ENCODE data around the gene SESTD1.

Gene SESTD1, protein sequence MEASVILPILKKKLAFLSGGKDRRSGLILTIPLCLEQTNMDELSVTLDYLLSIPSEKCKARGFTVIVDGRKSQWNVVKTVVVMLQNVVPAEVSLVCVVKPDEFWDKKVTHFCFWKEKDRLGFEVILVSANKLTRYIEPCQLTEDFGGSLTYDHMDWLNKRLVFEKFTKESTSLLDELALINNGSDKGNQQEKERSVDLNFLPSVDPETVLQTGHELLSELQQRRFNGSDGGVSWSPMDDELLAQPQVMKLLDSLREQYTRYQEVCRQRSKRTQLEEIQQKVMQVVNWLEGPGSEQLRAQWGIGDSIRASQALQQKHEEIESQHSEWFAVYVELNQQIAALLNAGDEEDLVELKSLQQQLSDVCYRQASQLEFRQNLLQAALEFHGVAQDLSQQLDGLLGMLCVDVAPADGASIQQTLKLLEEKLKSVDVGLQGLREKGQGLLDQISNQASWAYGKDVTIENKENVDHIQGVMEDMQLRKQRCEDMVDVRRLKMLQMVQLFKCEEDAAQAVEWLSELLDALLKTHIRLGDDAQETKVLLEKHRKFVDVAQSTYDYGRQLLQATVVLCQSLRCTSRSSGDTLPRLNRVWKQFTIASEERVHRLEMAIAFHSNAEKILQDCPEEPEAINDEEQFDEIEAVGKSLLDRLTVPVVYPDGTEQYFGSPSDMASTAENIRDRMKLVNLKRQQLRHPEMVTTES

DNA sequence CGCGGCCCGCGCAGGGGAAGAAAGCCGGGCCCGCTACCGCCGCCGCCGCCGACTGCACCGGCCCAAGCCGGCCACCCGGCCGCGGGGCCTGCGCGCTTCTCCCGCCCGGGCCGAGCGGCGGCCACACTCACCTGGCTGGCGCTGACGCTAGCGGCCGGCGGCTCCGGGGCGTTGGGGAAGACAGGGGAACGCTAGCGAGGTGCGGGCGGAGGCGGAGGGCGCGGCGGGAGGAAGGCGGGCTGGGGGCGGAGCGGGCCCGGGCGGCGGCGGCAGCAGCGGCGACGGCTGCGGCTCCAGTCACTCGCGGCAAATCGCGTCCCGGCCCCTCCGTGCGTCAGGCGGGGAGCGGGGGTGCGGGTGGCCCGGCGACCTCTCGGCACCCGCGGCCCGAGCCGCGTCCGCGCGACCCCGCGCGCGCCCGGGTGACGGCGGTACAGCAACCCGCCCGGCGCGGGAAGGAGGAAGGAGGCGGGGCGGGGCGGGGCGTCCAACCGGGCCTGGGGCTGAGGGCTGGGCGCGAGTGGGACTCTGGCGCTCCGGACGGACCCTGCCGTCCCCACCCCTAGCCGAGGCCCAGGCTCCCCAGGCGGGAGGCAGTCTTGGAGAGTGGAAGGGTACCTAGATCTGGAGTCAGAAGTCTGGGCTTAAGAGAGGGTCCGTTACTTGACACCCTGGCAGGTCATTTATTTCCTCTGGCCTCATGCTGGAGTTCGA, at the start of gene SESTD1:
Gene SESTD1 (minus strand): TSS at position 465 of the 714 bp plus-strand sequence. CDS start 72,991 bp downstream, outside the sequence.
- H3K4me1 ChIP-seq (ENCODE audit: insufficient read depth, low read length): peaks cover 15% of the 10 kb centered on the region
- no peaks in the 10 kb centered on the region for H3K9me3 ChIP-seq (ENCODE audit: control insufficient read depth, insufficient read depth, low read length)
- H3K9ac ChIP-seq (ENCODE audit: low read depth, low read length): peak within 1 kb of the TSS; percentile 94
- H3K36me3 ChIP-seq (ENCODE audit: insufficient read depth, low read length): no peaks in the 10 kb centered on the region

- Histone ChIP-seq H3K4me1 (ENCODE audit: insufficient read depth, low read length) (no peaks in the 10 kb centered on the region), H3K9me3 (ENCODE audit: control insufficient read depth, insufficient read depth, low read length) (no peaks in the 10 kb centered on the region; the same call in 1 of the 2 replicates), H3K9ac (ENCODE audit: low read depth, low read length) (no peak overlapping the region), H3K36me3 (ENCODE audit: insufficient read depth, low read length) (no peaks in the 10 kb centered on the region)
Measured at GRCh38 chr2:179313057-179313456, 48.4 kb upstream of the SESTD1 start.

DNA sequence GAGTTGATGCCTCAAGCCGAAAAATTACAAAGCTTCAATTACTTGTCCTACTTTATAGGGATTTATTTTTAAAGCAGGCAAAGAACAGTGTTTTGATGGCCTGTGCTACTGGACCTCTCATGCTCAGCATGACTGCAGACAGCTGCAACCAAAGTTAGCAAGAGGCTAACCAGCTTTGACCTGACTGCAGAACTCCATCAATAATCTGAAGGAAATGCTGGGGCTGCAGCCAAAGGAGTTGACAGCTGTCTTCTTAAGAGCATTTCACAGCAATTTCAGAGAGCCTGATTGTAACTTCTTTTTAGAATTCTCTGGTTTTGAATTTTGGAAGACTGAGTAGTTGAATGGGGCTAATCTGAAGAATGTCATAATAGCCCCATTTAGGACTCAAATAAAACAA, 46.5 kb upstream of the SESTD1 start:
- Histone ChIP-seq H3K36me3 (ENCODE audit: insufficient read depth, low read length) (no peaks in the 10 kb centered on the region), H3K4me1 (ENCODE audit: insufficient read depth, low read length) (no peaks in the 10 kb centered on the region), H3K9ac (ENCODE audit: low read depth, low read length) (no peak overlapping the region), H3K9me3 (ENCODE audit: control insufficient read depth, insufficient read depth, low read length) (no peaks in the 10 kb centered on the region)

GRCh38 chr2:179307616-179308371, 43.2 kb upstream of the SESTD1 start:
- Histone ChIP-seq H3K36me3 (ENCODE audit: insufficient read depth, low read length) (no peaks in the 10 kb centered on the region), H3K9me3 (ENCODE audit: control insufficient read depth, insufficient read depth, low read length) (no peaks in the 10 kb centered on the region), H3K4me1 (ENCODE audit: insufficient read depth, low read length) (no peaks in the 10 kb centered on the region), H3K9ac (ENCODE audit: low read depth, low read length) (no peak overlapping the region)

DNA sequence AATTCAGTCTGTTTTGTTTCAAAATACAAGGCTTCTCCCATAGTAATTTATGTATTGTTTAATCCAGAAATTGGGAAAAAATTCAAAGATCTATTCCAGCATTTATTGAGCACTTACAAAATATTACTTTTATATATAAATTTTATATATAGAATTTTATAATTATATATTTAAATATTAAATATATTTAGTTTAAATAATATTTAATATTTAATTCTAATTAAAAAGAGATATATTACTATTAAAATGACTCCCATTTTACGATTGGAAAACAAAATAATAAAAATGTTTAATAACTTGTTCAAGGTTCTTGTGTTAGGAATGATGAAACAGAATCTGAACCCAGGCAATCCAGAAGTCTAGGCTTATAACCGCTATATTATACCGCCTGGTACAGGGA, 40.5 kb upstream of the SESTD1 start:
- no peaks in the 10 kb centered on the region for H3K36me3 ChIP-seq (ENCODE audit: insufficient read depth, low read length)
- no peaks in the 10 kb centered on the region for H3K9me3 ChIP-seq (ENCODE audit: control insufficient read depth, insufficient read depth, low read length)
- no peak overlapping the region for H3K9ac ChIP-seq (ENCODE audit: low read depth, low read length)
- H3K4me1 ChIP-seq (ENCODE audit: insufficient read depth, low read length): no peaks in the 10 kb centered on the region

- H3K4me1 ChIP-seq (ENCODE audit: insufficient read depth, low read length): no peaks in the 10 kb centered on the region
- H3K9me3 ChIP-seq (ENCODE audit: control insufficient read depth, insufficient read depth, low read length): no peaks in the 10 kb centered on the region
- H3K9ac ChIP-seq (ENCODE audit: low read depth, low read length): no peak overlapping the region
- no peaks in the 10 kb centered on the region for H3K36me3 ChIP-seq (ENCODE audit: insufficient read depth, low read length)
Measured at GRCh38 chr2:179304424-179304823, 39.8 kb upstream of the SESTD1 start.

- H3K36me3 ChIP-seq (ENCODE audit: insufficient read depth, low read length): no peaks in the 10 kb centered on the region
- H3K4me1 ChIP-seq (ENCODE audit: insufficient read depth, low read length): no peaks in the 10 kb centered on the region
- H3K9ac ChIP-seq (ENCODE audit: low read depth, low read length): no peak overlapping the region
- no peaks in the 10 kb centered on the region for H3K9me3 ChIP-seq (ENCODE audit: control insufficient read depth, insufficient read depth, low read length)
Measured at GRCh38 chr2:179302764-179303571, 38.3 kb upstream of the SESTD1 start.

DNA sequence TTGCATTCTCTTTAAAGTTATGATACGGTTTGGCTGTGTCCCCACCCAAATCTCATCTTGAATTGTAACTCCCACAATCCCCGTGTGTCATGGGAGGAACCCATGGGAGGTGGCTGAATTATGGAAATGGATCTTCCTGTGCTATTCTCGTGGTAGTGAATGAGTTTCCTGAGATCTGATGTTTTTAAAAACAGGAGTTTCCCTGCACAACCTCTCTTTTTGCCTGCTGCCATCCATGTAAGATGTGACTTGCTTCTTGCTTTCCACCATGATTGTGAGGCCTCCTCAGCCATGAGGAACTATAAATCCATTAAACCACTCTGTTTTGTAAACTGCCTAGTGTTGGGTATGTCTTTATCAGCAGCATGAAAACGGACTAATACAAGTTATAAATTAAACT, 37.5 kb upstream of the SESTD1 start:
- Histone ChIP-seq H3K9me3 (ENCODE audit: control insufficient read depth, insufficient read depth, low read length) (no peaks in the 10 kb centered on the region), H3K36me3 (ENCODE audit: insufficient read depth, low read length) (no peaks in the 10 kb centered on the region), H3K4me1 (ENCODE audit: insufficient read depth, low read length) (no peaks in the 10 kb centered on the region), H3K9ac (ENCODE audit: low read depth, low read length) (no peak overlapping the region)

DNA sequence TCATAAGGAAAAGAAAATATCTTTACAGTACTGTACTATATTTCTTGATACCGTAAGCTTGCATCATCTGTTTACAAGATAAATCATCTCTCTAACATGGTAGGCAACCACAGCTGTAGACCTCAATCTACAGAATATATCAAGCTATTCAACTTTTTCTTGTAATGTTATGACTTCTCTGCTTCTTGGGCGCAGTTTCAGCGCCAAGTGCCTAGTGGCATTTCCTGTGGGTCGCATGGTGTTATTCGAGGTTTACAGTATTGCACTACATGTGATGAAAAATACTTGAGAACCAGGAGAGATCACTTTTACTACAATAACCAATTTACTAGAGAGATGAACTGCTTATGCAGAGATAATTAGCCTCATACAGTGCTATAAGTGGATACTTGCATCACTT, 34.0 kb upstream of the SESTD1 start:
- no peak overlapping the region for H3K9ac ChIP-seq (ENCODE audit: low read depth, low read length)
- H3K4me1 ChIP-seq (ENCODE audit: insufficient read depth, low read length): peaks cover 7% of the 10 kb centered on the region
- H3K36me3 ChIP-seq (ENCODE audit: insufficient read depth, low read length): no peaks in the 10 kb centered on the region
- no peaks in the 10 kb centered on the region for H3K9me3 ChIP-seq (ENCODE audit: control insufficient read depth, insufficient read depth, low read length)

GRCh38 chr2:179297927-179298326, 33.3 kb upstream of the SESTD1 start:
- no peak overlapping the region for H3K9ac ChIP-seq (ENCODE audit: low read depth, low read length)
- H3K9me3 ChIP-seq (ENCODE audit: control insufficient read depth, insufficient read depth, low read length): no peaks in the 10 kb centered on the region
- H3K36me3 ChIP-seq (ENCODE audit: insufficient read depth, low read length): no peaks in the 10 kb centered on the region
- H3K4me1 ChIP-seq (ENCODE audit: insufficient read depth, low read length): peaks cover 7% of the 10 kb centered on the region

DNA sequence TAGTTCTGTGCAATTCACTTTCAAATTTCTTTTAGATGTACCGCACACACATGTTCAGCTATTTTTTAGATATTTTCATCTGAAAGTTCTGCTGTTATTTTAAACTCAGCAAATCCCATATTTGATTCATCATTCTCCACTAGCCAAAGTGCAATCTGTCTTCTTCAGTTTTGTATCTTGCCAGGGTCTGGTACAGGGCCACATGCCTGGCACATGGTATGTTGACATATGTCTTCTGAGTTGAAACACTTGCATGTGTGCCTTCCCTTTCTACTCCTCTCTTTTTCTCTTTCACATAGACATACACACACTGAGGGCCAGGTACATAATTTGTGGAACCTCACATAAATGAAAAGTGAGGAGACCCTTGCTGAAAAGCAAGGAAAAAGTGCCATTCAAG, 25.7 kb upstream of the SESTD1 start:
- no peaks in the 10 kb centered on the region for H3K36me3 ChIP-seq (ENCODE audit: insufficient read depth, low read length)
- peaks cover 7% of the 10 kb centered on the region for H3K4me1 ChIP-seq (ENCODE audit: insufficient read depth, low read length)
- no peaks in the 10 kb centered on the region for H3K9me3 ChIP-seq (ENCODE audit: control insufficient read depth, insufficient read depth, low read length)
- H3K9ac ChIP-seq (ENCODE audit: low read depth, low read length): no peak overlapping the region

DNA sequence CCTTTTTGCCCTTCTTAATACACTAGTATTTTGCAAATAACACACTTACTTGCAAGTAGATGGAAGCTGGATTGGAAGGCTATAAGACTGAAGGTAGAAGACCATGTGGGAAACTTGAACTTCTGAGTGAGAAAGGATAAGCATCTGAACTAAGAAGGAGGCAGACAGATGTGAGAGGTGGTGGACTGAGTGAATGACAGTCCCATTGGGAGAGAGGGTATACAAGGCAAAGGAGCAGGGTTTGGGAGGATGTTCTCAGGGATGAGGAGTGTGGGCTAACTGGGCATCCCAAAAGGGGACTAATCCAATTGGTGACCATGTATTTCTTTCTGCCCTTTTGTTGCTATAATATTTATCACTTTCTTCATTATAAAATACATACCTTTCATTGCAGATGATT, 20.4 kb upstream of the SESTD1 start:
- no peak overlapping the region for H3K9ac ChIP-seq (ENCODE audit: low read depth, low read length)
- H3K36me3 ChIP-seq (ENCODE audit: insufficient read depth, low read length): no peaks in the 10 kb centered on the region
- H3K4me1 ChIP-seq (ENCODE audit: insufficient read depth, low read length): no peaks in the 10 kb centered on the region

GRCh38 chr2:179277429-179278196, 13.0 kb upstream of the SESTD1 start:
- H3K9me3 ChIP-seq (ENCODE audit: control insufficient read depth, insufficient read depth, low read length): no peaks in the 10 kb centered on the region
- H3K36me3 ChIP-seq (ENCODE audit: insufficient read depth, low read length): no peaks in the 10 kb centered on the region
- no peak overlapping the region for H3K9ac ChIP-seq (ENCODE audit: low read depth, low read length)
- H3K4me1 ChIP-seq (ENCODE audit: insufficient read depth, low read length): peaks cover 6% of the 10 kb centered on the region; the same call in 1 of the 2 replicates

More for the DNA sequence above, 20.4 kb upstream of the SESTD1 start:
- no peaks in the 10 kb centered on the region for H3K9me3 ChIP-seq (ENCODE audit: control insufficient read depth, insufficient read depth, low read length)

Measured in ES-I3 (cell line).